ENCODE data around the gene EXOC6B. TPM values are rescaled to one million over a fixed set of nuclear protein-coding genes. Genes with fewer than 3 reads are reported as not detected.

EXOC6B gene
- total RNA-seq, 3 donors from 2014 or later = 32.2 to 49.2 (median 37.0) TPM

- no peak overlapping the region for H3K27ac ChIP-seq
- intact Hi-C loops (cut with DNase I; ENCODE audit: low total_unique reads) = loop anchor here (5.0 kb wide), 1 partner anchor 1131 kb away; no protein-coding TSS in a partner anchor
- no peak for DNase-seq (ENCODE audit: low spot score in 2 of 2)
Observed at GRCh38 chr2:72743481-72743880, 82.4 kb downstream of the EXOC6B start.

DNA sequence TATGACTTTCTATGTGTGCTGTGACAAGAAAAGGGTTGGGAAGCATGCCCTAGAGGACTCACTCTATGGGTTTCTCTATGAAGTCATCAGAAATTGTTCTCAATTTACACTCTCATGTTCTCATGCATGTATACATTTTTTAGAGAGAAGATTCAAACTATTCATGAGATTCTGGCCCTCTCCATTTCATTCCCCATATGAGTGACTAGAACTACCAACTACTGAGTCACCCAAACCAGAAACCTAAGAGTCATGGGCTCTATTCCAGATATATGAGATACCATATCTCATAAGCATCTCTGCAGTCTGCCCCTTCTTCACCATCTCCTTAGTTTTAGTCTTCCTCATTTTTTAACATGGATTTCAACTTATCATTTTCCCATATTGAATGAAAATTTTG lies 87.7 kb downstream of the EXOC6B start:
- no peak for DNase-seq (ENCODE audit: low spot score in 2 of 2)
- no peaks in the 10 kb centered on the region for H3K36me3 ChIP-seq
- no peak for TF ChIP-seq POLR2A (IDR thresholded peaks at IDR 0.05)
- TF ChIP-seq CTCF (IDR thresholded peaks at IDR 0.05) = no peak
- no peak for TF ChIP-seq POLR2AphosphoS5 (IDR thresholded peaks at IDR 0.05)
- intact Hi-C loops (cut with DNase I; ENCODE audit: low total_unique reads) = no loop called here
- H3K9me3 ChIP-seq = no peaks in the 10 kb centered on the region
- no peak overlapping the region for H3K4me3 ChIP-seq
- H3K4me1 ChIP-seq = no peaks in the 10 kb centered on the region
- H3K27me3 ChIP-seq = no peaks in the 10 kb centered on the region
- no peak overlapping the region for H3K27ac ChIP-seq

More at GRCh38 chr2:72743481-72743880, 82.4 kb downstream of the EXOC6B start:
- Histone ChIP-seq H3K9me3 (no peaks in the 10 kb centered on the region), H3K27me3 (no peaks in the 10 kb centered on the region), H3K4me3 (no peak overlapping the region), H3K4me1 (no peaks in the 10 kb centered on the region), H3K36me3 (no peaks in the 10 kb centered on the region)
- TF ChIP-seq CTCF (IDR thresholded peaks at IDR 0.05) (no peak), POLR2AphosphoS5 (IDR thresholded peaks at IDR 0.05) (no peak), POLR2A (IDR thresholded peaks at IDR 0.05) (no peak)

- no peak overlapping the region for H3K4me3 ChIP-seq
- H3K27me3 ChIP-seq = no peaks in the 10 kb centered on the region
- intact Hi-C loops (cut with DNase I; ENCODE audit: low total_unique reads) = no loop called here
- no peaks in the 10 kb centered on the region for H3K4me1 ChIP-seq
- no peaks in the 10 kb centered on the region for H3K36me3 ChIP-seq
- no peak for DNase-seq (ENCODE audit: low spot score in 2 of 2)
- no peak for TF ChIP-seq CTCF (IDR thresholded peaks at IDR 0.05)
- no peak for TF ChIP-seq POLR2AphosphoS5 (IDR thresholded peaks at IDR 0.05)
- TF ChIP-seq POLR2A (IDR thresholded peaks at IDR 0.05) = no peak
- no peaks in the 10 kb centered on the region for H3K9me3 ChIP-seq
- no peak overlapping the region for H3K27ac ChIP-seq
Observed at GRCh38 chr2:72734432-72734831, 91.4 kb downstream of the EXOC6B start.

DNA sequence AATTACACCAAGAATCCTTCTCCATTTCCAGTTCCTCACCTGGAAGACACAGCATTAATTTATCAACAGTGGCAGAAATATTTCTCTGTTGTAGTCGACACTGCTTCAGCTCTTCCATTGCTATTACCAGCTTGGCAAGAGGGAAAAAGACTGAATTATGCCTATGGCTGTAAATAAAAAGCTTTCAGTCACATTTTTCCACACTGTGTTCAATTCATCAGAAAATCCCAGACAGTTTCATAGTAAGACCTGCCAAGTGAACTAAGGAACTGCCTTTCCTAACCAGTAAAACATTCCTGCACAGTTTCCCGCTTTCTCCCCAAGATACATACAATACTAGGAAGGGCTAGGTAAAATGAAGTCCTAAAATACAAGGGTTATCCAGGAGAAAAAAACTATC lies 94.7 kb downstream of the EXOC6B start:
- Histone ChIP-seq H3K4me1 (no peaks in the 10 kb centered on the region), H3K36me3 (no peaks in the 10 kb centered on the region), H3K4me3 (no peak overlapping the region), H3K9me3 (no peaks in the 10 kb centered on the region), H3K27ac (no peak overlapping the region), H3K27me3 (no peaks in the 10 kb centered on the region)
- no peak for DNase-seq (ENCODE audit: low spot score in 2 of 2)
- intact Hi-C loops (cut with DNase I; ENCODE audit: low total_unique reads) = no loop called here
- TF ChIP-seq POLR2AphosphoS5 (IDR thresholded peaks at IDR 0.05) = no peak
- no peak for TF ChIP-seq CTCF (IDR thresholded peaks at IDR 0.05)
- no peak for TF ChIP-seq POLR2A (IDR thresholded peaks at IDR 0.05)

DNA sequence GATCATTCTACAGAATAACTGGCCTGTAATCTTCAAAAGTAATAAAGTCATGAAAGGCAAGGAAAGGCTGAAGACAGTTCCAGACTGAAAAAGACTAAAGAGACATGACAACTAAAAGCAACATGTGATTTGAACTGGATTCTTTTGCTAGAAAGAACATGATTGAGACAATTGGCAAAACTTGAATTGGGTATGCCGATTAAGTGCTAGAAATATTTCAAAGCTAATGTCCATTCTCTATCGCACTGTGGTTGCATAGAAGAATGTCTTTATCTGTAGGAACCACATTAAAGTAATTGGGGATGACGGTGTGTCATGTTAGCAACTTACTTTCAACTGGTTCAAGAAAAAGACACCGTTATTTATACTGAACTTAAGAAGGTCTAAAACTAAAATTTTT lies 98.5 kb downstream of the EXOC6B start:
- TF ChIP-seq POLR2AphosphoS5 (IDR thresholded peaks at IDR 0.05) (no peak), CTCF (IDR thresholded peaks at IDR 0.05) (no peak), POLR2A (IDR thresholded peaks at IDR 0.05) (no peak)
- Histone ChIP-seq H3K4me1 (no peaks in the 10 kb centered on the region), H3K9me3 (no peaks in the 10 kb centered on the region), H3K27ac (no peak overlapping the region), H3K36me3 (no peaks in the 10 kb centered on the region), H3K27me3 (no peaks in the 10 kb centered on the region), H3K4me3 (no peak overlapping the region)
- intact Hi-C loops (cut with DNase I; ENCODE audit: low total_unique reads) = no loop called here
- DNase-seq (ENCODE audit: low spot score in 2 of 2) = no peak
